AG04450 (cell line): ENCODE data around the gene IGSF11. TPM values are rescaled to one million over a fixed set of nuclear protein-coding genes. Genes with fewer than 3 reads are reported as not detected.
"Not testable (repeated sequence)": the region's sequence is repeated elsewhere in the genome, so short reads cannot be mapped to it uniquely, and the experiment has no call there.

ENCODE experiments used
- CTCF ChIA-PET: fragments of 300-600, 350-600 bp; formaldehyde crosslinking; extraction: SDS; loops from one replicate; lab custom pipeline; 2022; ENCODE audit warnings: antibody characterized with exemption, inconsistent platforms; lab: Charles Lee
- POLR2A ChIA-PET: fragments of 350-600 bp; formaldehyde crosslinking; extraction: SDS; loops from one replicate; lab custom pipeline; 2021; ENCODE audit warnings: antibody characterized with exemption, inconsistent platforms; lab: Yijun Ruan, JAX
- DNase-seq: peaks from one replicate; pipeline ENCODE4 v3.0.0-alpha.2; 2011; ENCODE audit warnings: low read depth, low spot score
- H3K27ac ChIP-seq: one replicate; pipeline ENCODE4 v1.5.1; 2012; ENCODE audit warnings: low read depth, low read length, control low read depth
- H3K27me3 ChIP-seq: one replicate; pipeline ENCODE4 v1.6.0; 2012; ENCODE audit warnings: low read length; ENCODE audit not compliant: control insufficient read depth, insufficient read depth
- H3K4me3 ChIP-seq: 2 replicates; pipeline ENCODE4 v1.5.1; 2011; ENCODE audit warnings: mild to moderate bottlenecking, low read depth, low read length, control low read depth
- H3K9me3 ChIP-seq: 2 replicates; pipeline ENCODE4 v1.5.1; 2012; ENCODE audit warnings: low read length; ENCODE audit not compliant: control insufficient read depth, insufficient read depth
- CTCF ChIP-seq: IDR thresholded peaks from 2 replicates; pipeline ENCODE4 v1.5.1; 2011; ENCODE audit warnings: low read depth, low read length, control low read depth, inconsistent platforms
- polyA minus RNA-seq: library from RNA; depleted of rRNA, polyadenylated mRNA; stranded (reverse); fragments of >200 nt; gene quantifications from 2 replicates; pipeline ENCODE4 v1.2.3, GENCODE V29; 2011; rRNA and poly(A)+ RNA removed
- polyA plus RNA-seq: library from polyadenylated mRNA; depleted of rRNA; stranded (reverse); fragments of >200 nt; gene quantifications from 2 replicates; pipeline ENCODE4 v1.2.3, GENCODE V29; 2011; rRNA removed

IGSF11 gene
- polyA plus RNA-seq = 0.05 TPM in 1 of 2 replicates, not detected in the other
- polyA minus RNA-seq = 0.37 TPM in 1 of 2 replicates, not detected in the other

GRCh38 chr3:119034256-119035013 lies at the start of gene IGSF11:
TSS of gene IGSF11 (minus strand) at chr3:119034846. CDS start at chr3:119034582, 264 bp downstream.
- Histone ChIP-seq H3K27ac (no peak within 1 kb of the TSS), H3K27me3 (peaks cover 14% of the 10 kb centered on the region), H3K9me3 (no peaks in the 10 kb centered on the region), H3K4me3 (peak within 1 kb of the TSS; percentile 61)
- POLR2A ChIA-PET = no interaction called here
- CTCF ChIA-PET = interaction anchor here (0.6 to 5.6 kb wide), 9 partner anchors 10 to 210 kb away, joined by 3 to 76 read pairs (median 4); partner anchors contain the start of gene B4GALT4
- peak; percentile 30; the same call in 1 of the 2 replicates for TF ChIP-seq CTCF
- DNase-seq = no peak

GRCh38 chr3:119080364-119080763 lies 45.7 kb upstream of the IGSF11 start:
- Histone ChIP-seq H3K4me3 (no peak overlapping the region), H3K9me3 (no peaks in the 10 kb centered on the region), H3K27ac (no peak overlapping the region), H3K27me3 (no peaks in the 10 kb centered on the region)
- no peak for TF ChIP-seq CTCF
- CTCF ChIA-PET = interaction anchor here (1.0 kb wide), 1 partner anchor 45 kb away, joined by 3 read pairs; no protein-coding TSS in a partner anchor
- POLR2A ChIA-PET = no interaction called here
- DNase-seq = no peak

GRCh38 chr3:119073258-119074001 lies 38.8 kb upstream of the IGSF11 start:
- H3K27me3 ChIP-seq = no peaks in the 10 kb centered on the region
- POLR2A ChIA-PET = no interaction called here
- DNase-seq = no peak
- H3K9me3 ChIP-seq = peaks cover 8% of the 10 kb centered on the region
- no peak overlapping the region for H3K27ac ChIP-seq
- H3K4me3 ChIP-seq = no peak overlapping the region
- TF ChIP-seq CTCF = no peak
- CTCF ChIA-PET = interaction anchor here (0.5 kb wide), 1 partner anchor 37 kb away, joined by 5 read pairs; no protein-coding TSS in a partner anchor

GRCh38 chr3:119072451-119072850 lies 37.8 kb upstream of the IGSF11 start:
- CTCF ChIA-PET, POLR2A ChIA-PET, H3K27ac ChIP-seq, DNase-seq, H3K27me3 ChIP-seq, H3K4me3 ChIP-seq, H3K9me3 ChIP-seq: not testable (repeated sequence)

- CTCF ChIA-PET = no interaction called here
- H3K9me3 ChIP-seq = peaks cover 8% of the 10 kb centered on the region
- POLR2A ChIA-PET = no interaction called here
- no peak overlapping the region for H3K27ac ChIP-seq
- no peak for TF ChIP-seq CTCF
- H3K4me3 ChIP-seq = no peak overlapping the region
- DNase-seq = no peak
- H3K27me3 ChIP-seq = no peaks in the 10 kb centered on the region
These were observed 35.1 kb upstream of the IGSF11 start for GRCh38 chr3:119069725-119070124.
